Coronary artery (tissue), 2 donors: Measurements from ENCODE around the gene LHB.

Source experiments
- DNase-seq: peaks from one replicate; pipeline ENCODE4 v3.0.0-alpha.2; 2017; ENCODE audit warnings: low spot score
- H3K27ac ChIP-seq, 2 donors: fragments of 200-600 bp; sonication (generic); one replicate each; pipeline ENCODE4 v1.5.1; 2016 to 2019
- H3K4me3 ChIP-seq: fragments of 200-600 bp; sonication (generic); 2 replicates; pipeline ENCODE4 v1.5.1; 2016; ENCODE audit warnings: mild to moderate bottlenecking, moderate library complexity
- TF ChIP-seq, protein P1 (sequence below): fragments of 200-600 bp; sonication (generic); IDR thresholded peaks from one replicate; pipeline ENCODE4 v1.5.1; 2019; ENCODE audit warnings: antibody characterized with exemption

Gene LHB

GRCh38 chr19:49004133-49004532 is 12.8 kb downstream of the LHB start:
- no peak for DNase-seq
- Histone ChIP-seq H3K4me3 (no peak overlapping the region), H3K27ac (no peak overlapping the region)
- TF ChIP-seq, protein P1, sequence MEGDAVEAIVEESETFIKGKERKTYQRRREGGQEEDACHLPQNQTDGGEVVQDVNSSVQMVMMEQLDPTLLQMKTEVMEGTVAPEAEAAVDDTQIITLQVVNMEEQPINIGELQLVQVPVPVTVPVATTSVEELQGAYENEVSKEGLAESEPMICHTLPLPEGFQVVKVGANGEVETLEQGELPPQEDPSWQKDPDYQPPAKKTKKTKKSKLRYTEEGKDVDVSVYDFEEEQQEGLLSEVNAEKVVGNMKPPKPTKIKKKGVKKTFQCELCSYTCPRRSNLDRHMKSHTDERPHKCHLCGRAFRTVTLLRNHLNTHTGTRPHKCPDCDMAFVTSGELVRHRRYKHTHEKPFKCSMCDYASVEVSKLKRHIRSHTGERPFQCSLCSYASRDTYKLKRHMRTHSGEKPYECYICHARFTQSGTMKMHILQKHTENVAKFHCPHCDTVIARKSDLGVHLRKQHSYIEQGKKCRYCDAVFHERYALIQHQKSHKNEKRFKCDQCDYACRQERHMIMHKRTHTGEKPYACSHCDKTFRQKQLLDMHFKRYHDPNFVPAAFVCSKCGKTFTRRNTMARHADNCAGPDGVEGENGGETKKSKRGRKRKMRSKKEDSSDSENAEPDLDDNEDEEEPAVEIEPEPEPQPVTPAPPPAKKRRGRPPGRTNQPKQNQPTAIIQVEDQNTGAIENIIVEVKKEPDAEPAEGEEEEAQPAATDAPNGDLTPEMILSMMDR = no peak

DNA sequence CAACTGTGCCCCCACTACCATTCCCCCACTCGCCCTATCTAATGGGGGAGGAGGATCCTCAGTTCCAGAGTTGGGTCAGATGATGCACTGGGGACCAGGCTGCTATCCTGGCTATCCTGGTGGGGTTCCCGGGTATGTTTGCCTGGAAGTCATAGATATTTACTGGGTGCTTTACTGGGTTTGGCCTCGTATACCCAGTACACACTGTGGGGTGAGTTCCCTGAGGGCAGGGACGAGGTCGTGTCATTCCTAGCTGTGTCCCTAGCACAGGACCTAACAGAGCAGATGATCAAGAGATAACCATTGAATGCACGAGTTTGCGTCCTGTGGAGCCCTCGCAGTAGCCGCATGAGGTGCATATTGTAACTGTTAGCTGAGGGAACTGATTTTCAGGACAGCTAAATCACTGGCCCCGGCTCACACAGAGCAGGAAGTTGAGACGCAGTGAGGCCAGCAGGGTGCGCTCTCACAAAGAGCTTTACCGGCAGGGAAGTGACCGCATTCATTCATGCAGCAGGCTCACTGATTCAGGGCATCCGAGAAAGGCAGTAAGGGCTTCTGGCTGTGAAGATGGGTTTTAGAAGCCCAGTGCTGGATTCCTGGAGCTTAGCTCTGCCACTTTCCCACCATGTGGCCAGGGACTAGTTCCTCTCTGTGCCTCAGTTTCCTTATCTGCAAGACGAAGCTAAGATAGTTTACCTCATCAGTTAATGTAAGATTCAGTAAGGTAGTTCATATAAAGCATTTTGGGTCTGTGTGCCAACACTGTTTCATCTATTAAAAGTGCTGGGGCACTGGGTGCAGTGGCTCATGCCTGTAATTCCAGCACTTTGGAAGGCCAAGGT is 17.2 kb downstream of the LHB start:
- H3K27ac ChIP-seq = no peak overlapping the region
- no peak overlapping the region for H3K4me3 ChIP-seq
- TF ChIP-seq, protein P1 = peak; percentile 27
- DNase-seq = no peak

- no peak for DNase-seq
- TF ChIP-seq, protein P1 = no peak
- no peak overlapping the region for H3K4me3 ChIP-seq
- no peak overlapping the region for H3K27ac ChIP-seq
Observed at GRCh38 chr19:48997972-48998371, 18.9 kb downstream of the LHB start.

DNA sequence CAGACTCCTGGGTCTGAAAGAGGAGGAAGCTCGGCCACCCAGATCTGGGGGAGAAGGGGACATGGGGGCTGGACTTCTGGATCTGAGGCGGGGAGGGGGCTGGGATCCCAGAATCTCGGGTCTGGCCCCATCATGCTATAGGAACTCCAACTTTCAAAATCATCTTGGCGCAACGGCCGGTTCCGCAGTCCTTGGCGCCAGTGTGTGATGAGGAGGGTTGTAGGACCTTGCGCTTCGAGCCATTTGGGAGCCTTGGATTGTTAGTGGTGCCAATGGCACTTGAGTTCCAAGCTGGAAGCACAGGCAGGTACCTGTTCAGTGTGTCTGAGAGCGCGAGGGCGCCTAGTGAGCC is 22.9 kb downstream of the LHB start:
- H3K4me3 ChIP-seq = peak overlapping the region; percentile 99
- peak overlapping the region; percentile 94 to 100 for H3K27ac ChIP-seq
- no peak for DNase-seq
- TF ChIP-seq, protein P1 = no peak

GRCh38 chr19:48993175-48994034 is 23.5 kb downstream of the LHB start, which contains the start of the genes GYS1 and RUVBL2:
TSS of gene GYS1 (minus strand) at chr19:48993309. CDS start at chr19:48993112, 197 bp downstream.
TSS of gene RUVBL2 (plus strand) at chr19:48993887. CDS start at chr19:48993912, 25 bp downstream.
- Histone ChIP-seq H3K4me3 (peak within 1 kb of the TSS; percentile 99), H3K27ac (peak within 1 kb of the TSS; percentile 94 to 100)
- TF ChIP-seq, protein P1 = peak; percentile 96
- peak; percentile 100 for DNase-seq

DNA sequence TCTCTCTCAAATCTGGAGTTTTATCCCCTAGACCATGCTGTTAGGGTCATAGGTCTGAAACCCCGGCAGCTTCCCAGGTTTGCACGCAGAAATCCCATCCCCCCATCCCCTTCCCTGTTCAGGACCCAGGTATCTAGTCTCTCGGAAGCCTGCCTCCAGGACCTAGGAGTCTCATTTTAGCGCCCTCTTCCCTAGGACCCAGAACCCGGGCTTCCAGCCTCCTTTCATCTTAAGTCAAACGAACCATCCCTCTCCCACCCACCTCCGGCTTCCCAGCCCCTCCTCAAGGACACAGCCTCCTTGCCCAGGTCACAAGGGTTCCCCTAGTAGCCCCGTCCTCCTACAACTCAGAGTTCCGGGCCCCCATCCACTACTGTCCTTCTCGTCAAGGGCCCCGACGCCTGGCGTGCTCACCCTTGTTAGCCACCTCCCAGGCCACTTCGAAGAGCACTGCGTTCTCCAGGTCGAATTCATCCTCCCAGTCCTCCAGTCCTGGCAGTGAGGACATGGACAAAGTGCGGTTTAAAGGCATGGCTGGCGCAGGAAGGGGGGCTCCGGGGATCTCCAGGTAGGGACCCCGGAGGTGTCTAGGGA is 24.2 kb downstream of the LHB start:
- Histone ChIP-seq H3K27ac (peak overlapping the region; percentile 94 to 100), H3K4me3 (peak overlapping the region; percentile 99)
- peak; percentile 83 for DNase-seq
- TF ChIP-seq, protein P1 = no peak
